Measurements from ENCODE around the gene XPC.

The XPC gene

GRCh38 chr3:14169871-14170270 lies 8.5 kb downstream of the XPC start:
- peaks cover 63% of the 10 kb centered on the region for H3K36me3 Mint-ChIP-seq (ENCODE audit: low read depth)
- no peak overlapping the region for H3K4me3 Mint-ChIP-seq
- peaks cover 29% of the 10 kb centered on the region for H3K4me1 Mint-ChIP-seq (ENCODE audit: low read depth)
- H3K9me3 Mint-ChIP-seq, result no peaks in the 10 kb centered on the region
- H3K27ac Mint-ChIP-seq, result no peak overlapping the region
- no peaks in the 10 kb centered on the region for H3K27me3 Mint-ChIP-seq (ENCODE audit: low read depth)

GRCh38 chr3:14169435-14169834 lies 9.0 kb downstream of the XPC start:
- Mint-ChIP-seq H3K4me3 (no peak overlapping the region), H3K9me3 (no peaks in the 10 kb centered on the region), H3K27ac (no peak overlapping the region), H3K27me3 (ENCODE audit: low read depth) (no peaks in the 10 kb centered on the region), H3K36me3 (ENCODE audit: low read depth) (peaks cover 67% of the 10 kb centered on the region), H3K4me1 (ENCODE audit: low read depth) (peaks cover 27% of the 10 kb centered on the region)

GRCh38 chr3:14166877-14167603 lies 11.4 kb downstream of the XPC start:
- Mint-ChIP-seq H3K4me1 (ENCODE audit: low read depth) (peaks cover 15% of the 10 kb centered on the region), H3K27ac (no peak overlapping the region), H3K4me3 (no peak overlapping the region), H3K36me3 (ENCODE audit: low read depth) (peaks cover 81% of the 10 kb centered on the region), H3K27me3 (ENCODE audit: low read depth) (no peaks in the 10 kb centered on the region), H3K9me3 (peaks cover 6% of the 10 kb centered on the region)

GRCh38 chr3:14162178-14162577 lies 16.2 kb downstream of the XPC start:
- Mint-ChIP-seq H3K27ac (no peak overlapping the region), H3K4me3 (no peak overlapping the region), H3K9me3 (peaks cover 24% of the 10 kb centered on the region), H3K36me3 (ENCODE audit: low read depth) (peaks cover 83% of the 10 kb centered on the region), H3K4me1 (ENCODE audit: low read depth) (peaks cover 2% of the 10 kb centered on the region), H3K27me3 (ENCODE audit: low read depth) (no peaks in the 10 kb centered on the region)

GRCh38 chr3:14161282-14161681 lies 17.1 kb downstream of the XPC start:
- Mint-ChIP-seq H3K9me3 (peaks cover 24% of the 10 kb centered on the region), H3K27me3 (ENCODE audit: low read depth) (no peaks in the 10 kb centered on the region), H3K27ac (no peak overlapping the region), H3K4me1 (ENCODE audit: low read depth) (peaks cover 2% of the 10 kb centered on the region), H3K36me3 (ENCODE audit: low read depth) (peaks cover 83% of the 10 kb centered on the region), H3K4me3 (no peak overlapping the region)

GRCh38 chr3:14159426-14159825 lies 19.0 kb downstream of the XPC start:
- Mint-ChIP-seq H3K4me1 (ENCODE audit: low read depth) (peaks cover 3% of the 10 kb centered on the region), H3K9me3 (peaks cover 24% of the 10 kb centered on the region), H3K27me3 (ENCODE audit: low read depth) (no peaks in the 10 kb centered on the region), H3K4me3 (no peak overlapping the region), H3K36me3 (ENCODE audit: low read depth) (peaks cover 82% of the 10 kb centered on the region), H3K27ac (no peak overlapping the region)

GRCh38 chr3:14158370-14158769 lies 20.0 kb downstream of the XPC start:
- H3K27ac Mint-ChIP-seq, result no peak overlapping the region
- peaks cover 3% of the 10 kb centered on the region for H3K4me1 Mint-ChIP-seq (ENCODE audit: low read depth)
- H3K27me3 Mint-ChIP-seq (ENCODE audit: low read depth), result no peaks in the 10 kb centered on the region
- H3K36me3 Mint-ChIP-seq (ENCODE audit: low read depth), result peaks cover 81% of the 10 kb centered on the region
- H3K9me3 Mint-ChIP-seq, result peaks cover 24% of the 10 kb centered on the region
- no peak overlapping the region for H3K4me3 Mint-ChIP-seq

- H3K36me3 Mint-ChIP-seq (ENCODE audit: low read depth), result peaks cover 81% of the 10 kb centered on the region
Observed at GRCh38 chr3:14157951-14158350, 20.4 kb downstream of the XPC start.

GRCh38 chr3:14156843-14157561 lies 21.4 kb downstream of the XPC start:
- no peak overlapping the region for H3K27ac Mint-ChIP-seq
- H3K4me1 Mint-ChIP-seq (ENCODE audit: low read depth), result peaks cover 3% of the 10 kb centered on the region
- no peak overlapping the region for H3K4me3 Mint-ChIP-seq
- peaks cover 17% of the 10 kb centered on the region for H3K9me3 Mint-ChIP-seq
- peaks cover 73% of the 10 kb centered on the region for H3K36me3 Mint-ChIP-seq (ENCODE audit: low read depth)
- no peaks in the 10 kb centered on the region for H3K27me3 Mint-ChIP-seq (ENCODE audit: low read depth)

More at GRCh38 chr3:14157951-14158350, 20.4 kb downstream of the XPC start:
- Mint-ChIP-seq H3K4me3 (no peak overlapping the region), H3K27ac (no peak overlapping the region), H3K9me3 (peaks cover 24% of the 10 kb centered on the region), H3K4me1 (ENCODE audit: low read depth) (peaks cover 3% of the 10 kb centered on the region), H3K27me3 (ENCODE audit: low read depth) (no peaks in the 10 kb centered on the region)

GRCh38 chr3:14156201-14156600 lies 22.2 kb downstream of the XPC start:
- Mint-ChIP-seq H3K27ac (no peak overlapping the region), H3K4me1 (ENCODE audit: low read depth) (peaks cover 3% of the 10 kb centered on the region), H3K36me3 (ENCODE audit: low read depth) (peaks cover 65% of the 10 kb centered on the region), H3K4me3 (no peak overlapping the region), H3K9me3 (peaks cover 9% of the 10 kb centered on the region), H3K27me3 (ENCODE audit: low read depth) (no peaks in the 10 kb centered on the region)

- H3K4me1 Mint-ChIP-seq (ENCODE audit: low read depth), result peaks cover 2% of the 10 kb centered on the region
- no peaks in the 10 kb centered on the region for H3K27me3 Mint-ChIP-seq (ENCODE audit: low read depth)
- H3K27ac Mint-ChIP-seq, result no peak overlapping the region
- no peak overlapping the region for H3K4me3 Mint-ChIP-seq
- H3K36me3 Mint-ChIP-seq (ENCODE audit: low read depth), result peaks cover 58% of the 10 kb centered on the region
- H3K9me3 Mint-ChIP-seq, result no peaks in the 10 kb centered on the region
Observed at GRCh38 chr3:14154895-14155440, 23.4 kb downstream of the XPC start.

- H3K36me3 Mint-ChIP-seq (ENCODE audit: low read depth), result peaks cover 54% of the 10 kb centered on the region
- peaks cover 2% of the 10 kb centered on the region for H3K4me1 Mint-ChIP-seq (ENCODE audit: low read depth)
- no peak overlapping the region for H3K27ac Mint-ChIP-seq
- H3K4me3 Mint-ChIP-seq, result no peak overlapping the region
- H3K9me3 Mint-ChIP-seq, result no peaks in the 10 kb centered on the region
- no peaks in the 10 kb centered on the region for H3K27me3 Mint-ChIP-seq (ENCODE audit: low read depth)
Observed at GRCh38 chr3:14154276-14154675, 24.1 kb downstream of the XPC start.

GRCh38 chr3:14153663-14154062 lies 24.7 kb downstream of the XPC start:
- Mint-ChIP-seq H3K9me3 (no peaks in the 10 kb centered on the region), H3K27ac (no peak overlapping the region), H3K36me3 (ENCODE audit: low read depth) (peaks cover 48% of the 10 kb centered on the region)

GRCh38 chr3:14152963-14153355 lies 25.4 kb downstream of the XPC start:
- H3K9me3 Mint-ChIP-seq, result no peaks in the 10 kb centered on the region
- no peaks in the 10 kb centered on the region for H3K27me3 Mint-ChIP-seq (ENCODE audit: low read depth)
- H3K36me3 Mint-ChIP-seq (ENCODE audit: low read depth), result peaks cover 42% of the 10 kb centered on the region
- no peak overlapping the region for H3K27ac Mint-ChIP-seq
- peaks cover 2% of the 10 kb centered on the region for H3K4me1 Mint-ChIP-seq (ENCODE audit: low read depth)
- H3K4me3 Mint-ChIP-seq, result no peak overlapping the region

More at GRCh38 chr3:14153663-14154062, 24.7 kb downstream of the XPC start:
- Mint-ChIP-seq H3K4me1 (ENCODE audit: low read depth) (peaks cover 2% of the 10 kb centered on the region), H3K27me3 (ENCODE audit: low read depth) (no peaks in the 10 kb centered on the region), H3K4me3 (no peak overlapping the region)

Data from T-helper 1 cell treated with Interleukin-12 subunit alpha and Interleukin-12 subunit beta and Interleukin-4 antibody, amounts not matched to agents 30 μg/mL and 1 μg/mL, for 36 hours (primary cell).